DOHH2 (cell line): ENCODE data around the gene TARP.

Experiments
- H3F3A ChIP-seq: fragments of 200-600 bp; sonication (generic), shearing (Covaris generic); 2 replicates; pipeline ENCODE4 v1.6.0; 2016; ENCODE audit warnings: antibody characterized with exemption, mild to moderate bottlenecking; ENCODE audit not compliant: control insufficient read depth, insufficient read depth
- H3K27ac ChIP-seq: fragments of 200-600 bp; sonication (generic); 2 replicates; pipeline ENCODE4 v1.5.1; 2014; ENCODE audit warnings: low read depth, mild to moderate bottlenecking, low read length, moderate library complexity
- H3K27me3 ChIP-seq: fragments of 200-600 bp; sonication (generic); 2 replicates; pipeline ENCODE4 v1.6.1; 2014; ENCODE audit warnings: mild to moderate bottlenecking, low read length, mixed read lengths; ENCODE audit not compliant: control insufficient read depth
- H3K36me3 ChIP-seq: fragments of 200-600 bp; sonication (generic); 2 replicates; pipeline ENCODE4 v1.6.1; 2014; ENCODE audit warnings: mild to moderate bottlenecking, low read length, moderate library complexity, mixed read lengths; ENCODE audit not compliant: control insufficient read depth
- H3K4me1 ChIP-seq: fragments of 200-600 bp; sonication (generic); 2 replicates; pipeline ENCODE4 v1.6.1; 2014; ENCODE audit warnings: mild to moderate bottlenecking, low read length, mixed read lengths; ENCODE audit not compliant: control insufficient read depth
- H3K4me2 ChIP-seq: fragments of 200-600 bp; sonication (generic); 2 replicates; pipeline ENCODE4 v1.6.0; 2014; ENCODE audit warnings: mild to moderate bottlenecking, low read length, moderate library complexity
- H3K4me3 ChIP-seq: fragments of 200-600 bp; sonication (generic); 2 replicates; pipeline ENCODE4 v1.5.1; 2014; ENCODE audit warnings: mild to moderate bottlenecking, low read length, mixed read lengths
- H3K79me2 ChIP-seq: fragments of 200-600 bp; sonication (generic); 2 replicates; pipeline ENCODE4 v1.6.1; 2014; ENCODE audit warnings: mild to moderate bottlenecking, low read length, mixed read lengths; ENCODE audit not compliant: control insufficient read depth
- H3K9me2 ChIP-seq: fragments of 200-600 bp; sonication (generic); replicated peaks from 2 replicates; pipeline ENCODE4 v1.6.1; 2014; ENCODE audit warnings: mild to moderate bottlenecking, low read length, mixed read lengths; ENCODE audit not compliant: control insufficient read depth
- H3K9me3 ChIP-seq: fragments of 200-600 bp; sonication (generic); 2 replicates; pipeline ENCODE4 v1.6.1; 2014; ENCODE audit warnings: antibody characterized with exemption, low read length, mixed read lengths; ENCODE audit not compliant: control insufficient read depth, insufficient read depth
- H4K20me1 ChIP-seq: fragments of 200-600 bp; sonication (generic); 2 replicates; pipeline ENCODE4 v1.6.0; 2014; ENCODE audit warnings: low read depth, mild to moderate bottlenecking, antibody characterized with exemption, low read length, moderate library complexity; ENCODE audit not compliant: control insufficient read depth, insufficient read depth
- CTCF ChIP-seq: fragments of 200-600 bp; sonication (generic); IDR thresholded peaks from one replicate; pipeline ENCODE4 v1.5.1; 2014; ENCODE audit warnings: antibody characterized with exemption, mild to moderate bottlenecking, low read depth, low read length; ENCODE audit not compliant: poor library complexity, severe bottlenecking
- EZH2phosphoT487 ChIP-seq: fragments of 200-600 bp; sonication (generic); IDR thresholded peaks from 2 replicates; pipeline ENCODE4 v1.6.1; 2017; ENCODE audit warnings: borderline replicate concordance, mild to moderate bottlenecking, antibody characterized with exemption, low read length, moderate library complexity, mixed read lengths

The TARP gene

GRCh38 chr7:38283809-38284208, 10.4 kb upstream of the TARP start:
- Histone ChIP-seq H3K4me1 (no peaks in the 10 kb centered on the region), H3K36me3 (no peaks in the 10 kb centered on the region), H3K9me3 (no peaks in the 10 kb centered on the region), H3F3A (no peaks in the 10 kb centered on the region), H3K4me3 (no peak overlapping the region), H4K20me1 (no peaks in the 10 kb centered on the region), H3K27me3 (peaks cover 36% of the 10 kb centered on the region), H3K27ac (no peak overlapping the region), H3K79me2 (no peaks in the 10 kb centered on the region), H3K4me2 (no peak overlapping the region), H3K9me2 (no peaks in the 10 kb centered on the region)
- TF ChIP-seq CTCF (no peak), EZH2phosphoT487 (no peak)

GRCh38 chr7:38283107-38283506, 9.7 kb upstream of the TARP start:
- H3K4me3 ChIP-seq: no peak overlapping the region

GRCh38 chr7:38282081-38282480, 8.6 kb upstream of the TARP start:
- no peaks in the 10 kb centered on the region for H3K36me3 ChIP-seq
- H3F3A ChIP-seq: no peaks in the 10 kb centered on the region
- H3K27ac ChIP-seq: no peak overlapping the region
- H3K4me3 ChIP-seq: no peak overlapping the region
- TF ChIP-seq EZH2phosphoT487 (no peak), CTCF (no peak)
- H4K20me1 ChIP-seq: no peaks in the 10 kb centered on the region
- no peak overlapping the region for H3K4me2 ChIP-seq
- no peaks in the 10 kb centered on the region for H3K79me2 ChIP-seq
- no peaks in the 10 kb centered on the region for H3K4me1 ChIP-seq
- H3K9me2 ChIP-seq: no peaks in the 10 kb centered on the region
- peaks cover 36% of the 10 kb centered on the region for H3K27me3 ChIP-seq
- H3K9me3 ChIP-seq: no peaks in the 10 kb centered on the region

More at GRCh38 chr7:38283107-38283506, 9.7 kb upstream of the TARP start:
- TF ChIP-seq CTCF (no peak), EZH2phosphoT487 (no peak)
- Histone ChIP-seq H3K27ac (no peak overlapping the region), H4K20me1 (no peaks in the 10 kb centered on the region), H3K27me3 (peaks cover 36% of the 10 kb centered on the region), H3K9me2 (no peaks in the 10 kb centered on the region), H3K4me2 (no peak overlapping the region), H3K36me3 (no peaks in the 10 kb centered on the region), H3K4me1 (no peaks in the 10 kb centered on the region), H3K9me3 (no peaks in the 10 kb centered on the region), H3F3A (no peaks in the 10 kb centered on the region), H3K79me2 (no peaks in the 10 kb centered on the region)

GRCh38 chr7:38281266-38281665, 7.8 kb upstream of the TARP start:
- Histone ChIP-seq H3K36me3 (no peaks in the 10 kb centered on the region), H3K79me2 (no peaks in the 10 kb centered on the region)
- TF ChIP-seq CTCF (no peak), EZH2phosphoT487 (no peak)

More at GRCh38 chr7:38281266-38281665, 7.8 kb upstream of the TARP start:
- H3K27ac ChIP-seq: no peak overlapping the region
- H3F3A ChIP-seq: no peaks in the 10 kb centered on the region
- no peaks in the 10 kb centered on the region for H3K9me2 ChIP-seq
- no peaks in the 10 kb centered on the region for H3K9me3 ChIP-seq
- no peak overlapping the region for H3K4me2 ChIP-seq
- no peaks in the 10 kb centered on the region for H4K20me1 ChIP-seq
- no peak overlapping the region for H3K4me3 ChIP-seq
- peaks cover 35% of the 10 kb centered on the region for H3K27me3 ChIP-seq
- H3K4me1 ChIP-seq: no peaks in the 10 kb centered on the region
